Measurements from ENCODE around the gene FTL.

The FTL gene

GRCh38 chr19:48966541-48967345 is 1.6 kb downstream of the FTL start:
- DNase-seq (ENCODE audit: low spot score): peak; percentile 44

- peak; percentile 89 for DNase-seq (ENCODE audit: low spot score)
Observed at GRCh38 chr19:48967346-48968178, 2.5 kb downstream of the FTL start.

- DNase-seq (ENCODE audit: low spot score): no peak
Observed at GRCh38 chr19:48968179-48968661, 3.1 kb downstream of the FTL start.

- no peak for DNase-seq (ENCODE audit: low spot score)
Observed at GRCh38 chr19:48968813-48969218, 3.7 kb downstream of the FTL start.

- no peak for DNase-seq (ENCODE audit: low spot score)
Observed at GRCh38 chr19:48969276-48970138, 4.4 kb downstream of the FTL start.

- DNase-seq (ENCODE audit: low spot score): no peak
Observed at GRCh38 chr19:48970139-48970766, 5.1 kb downstream of the FTL start.

- DNase-seq (ENCODE audit: low spot score): peak; percentile 77
Observed at GRCh38 chr19:48970923-48971395, 5.8 kb downstream of the FTL start.

GRCh38 chr19:48975947-48976847 is 11.1 kb downstream of the FTL start:
- no peak for DNase-seq (ENCODE audit: low spot score)

- no peak for DNase-seq (ENCODE audit: low spot score)
Observed at GRCh38 chr19:48977061-48977460, 12.0 kb downstream of the FTL start.

GRCh38 chr19:48982280-48982679 is 17.2 kb downstream of the FTL start:
- DNase-seq (ENCODE audit: low spot score): no peak

GRCh38 chr19:48985711-48986110 is 20.6 kb downstream of the FTL start:
- no peak for DNase-seq (ENCODE audit: low spot score)

- no peak for DNase-seq (ENCODE audit: low spot score)
Observed at GRCh38 chr19:48986211-48986610, 21.1 kb downstream of the FTL start.

- no peak for DNase-seq (ENCODE audit: low spot score)
Observed at GRCh38 chr19:48987323-48987722, 22.2 kb downstream of the FTL start.

- no peak for DNase-seq (ENCODE audit: low spot score)
Observed at GRCh38 chr19:48988286-48988685, 23.2 kb downstream of the FTL start.

GRCh38 chr19:48988860-48989259 is 23.8 kb downstream of the FTL start:
- DNase-seq (ENCODE audit: low spot score): no peak

- no peak for DNase-seq (ENCODE audit: low spot score)
Observed at GRCh38 chr19:48989701-48990291, 24.7 kb downstream of the FTL start.

- DNase-seq (ENCODE audit: low spot score): no peak
Observed at GRCh38 chr19:48990400-48990799, 25.3 kb downstream of the FTL start.

- no peak for DNase-seq (ENCODE audit: low spot score)
Observed at GRCh38 chr19:48991011-48991609, 26.0 kb downstream of the FTL start.

- peak; percentile 41 for DNase-seq (ENCODE audit: low spot score)
Observed at GRCh38 chr19:48991873-48992580, 26.9 kb downstream of the FTL start.
